Heart left ventricle (tissue), 16 donors: ENCODE results near the gene HIPK2. TPM values are rescaled to one million over a fixed set of nuclear protein-coding genes. Genes with fewer than 3 reads are reported as not detected.

Experiments
- ATAC-seq, 4 donors: fragments of 200-7000 bp; cut with Tn5 transposase; one replicate each; pipeline ENCODE4 v1.9.1; 2020 to 2022; ENCODE audit warnings: moderate library complexity in 4 of 4, mild to moderate bottlenecking in 3 of 4, moderate number of reproducible peaks in 1 of 4
- DNase-seq, 5 donors: peaks; one replicate each; pipeline ENCODE4 v3.0.0-alpha.2; 2020
- H3K27ac ChIP-seq, 12 donors: fragments of 200-600 bp; sonication (generic) in 4 of 12; one replicate each; pipeline versions ENCODE4 v1.5.0 to v1.8.0; 2016 to 2022; ENCODE audit warnings: mild to moderate bottlenecking in 2 of 12
- H3K27me3 ChIP-seq, 9 donors: fragments of 200-600 bp; sonication (generic) in 2 of 9; one replicate each; pipeline versions ENCODE4 v1.5.1 to v1.8.0; 2016 to 2022; ENCODE audit warnings: mild to moderate bottlenecking in 3 of 9
- H3K36me3 ChIP-seq, 9 donors: fragments of 200-600 bp; sonication (generic) in 2 of 9; one replicate each; pipeline versions ENCODE4 v1.5.0 to v1.8.0; 2018 to 2022; ENCODE audit warnings: mild to moderate bottlenecking in 2 of 9
- H3K4me1 ChIP-seq, 12 donors: fragments of 200-600 bp; sonication (generic) in 4 of 12; one replicate each; pipeline versions ENCODE4 v1.5.0 to v1.8.0; 2016 to 2022; ENCODE audit warnings: mild to moderate bottlenecking in 3 of 12
- H3K4me3 ChIP-seq, 12 donors: fragments of 200-600 bp; sonication (generic) in 4 of 12; one replicate each; pipeline versions ENCODE4 v1.5.0 to v1.8.0; 2017 to 2022; ENCODE audit warnings: mild to moderate bottlenecking in 9 of 12, moderate library complexity in 4 of 12
- H3K9me3 ChIP-seq, 12 donors: fragments of 200-600 bp; sonication (generic) in 4 of 12; one replicate each; pipeline versions ENCODE4 v1.5.0 to v1.8.0; 2016 to 2022; ENCODE audit warnings: mild to moderate bottlenecking in 1 of 12
- POLR2A ChIP-seq, 2 donors: fragments of 450-650 bp; IDR thresholded peaks; one replicate each; pipeline ENCODE4 v1.6.1; 2017; ENCODE audit warnings: antibody characterized with exemption in 2 of 2, mild to moderate bottlenecking in 2 of 2, moderate library complexity in 2 of 2
- WGBS, 4 donors: extraction: QIAGEN DNeasy Blood & Tissue Kit in 2 of 4; methylation state at CpG; one replicate each; pipeline versions ENCODE4 v1.1.5 to v1.1.7; 2013 to 2018; 5-methylcytosine and 5-hydroxymethylcytosine counted together
- intact Hi-C, 10 donors: fragments of 100-400 bp; cut with DNase I; formaldehyde crosslinking; loops; one replicate each; pipeline versions ENCODE4 v1.11.1 to v1.14.2; 2022
- polyA plus RNA-seq, 2 donors: library from polyadenylated mRNA; stranded (reverse); fragments of 200-250 nt; gene quantifications; one replicate each; pipeline ENCODE4 v1.2.3, GENCODE V29; 2013
- total RNA-seq, 9 donors: library from RNA; depleted of rRNA in 2 of 9; stranded (reverse); fragments of >200 nt in 2 of 9; fragmentation: NEBNext Ultra II Directional in 3 of 9; extraction: Animal tissue kit (Norgen Biotek cat#: 25700) in 3 of 9; gene quantifications; one replicate each; pipeline versions ENCODE4 v1.1.0 to v1.2.4, GENCODE V29; 2016 to 2023
- TF ChIP-seq, protein P1 (sequence below), 12 donors: fragments of 200-600 bp; sonication (generic) in 4 of 12; IDR thresholded peaks; one replicate each; pipeline versions ENCODE4 v1.5.0 to v1.8.0; 2018 to 2022; ENCODE audit warnings: antibody characterized with exemption in 12 of 12, mild to moderate bottlenecking in 5 of 12
- donor health status: ischemic (EF 13 %, LVEDD 7.1; RV severe dilation, severe dysfunction).
- donor health status: healthy with polysubstance abuse.
- donor health status: DM: no; HTN: yes; CAD: no.
- donor health status: DM: no; HTN: no; CAD: no.
- donor health status: ischemic (EF 25% LVEDD 6.9; RV normal size, moderate dysfunction).
- donor health status: ischemic (EF 25% LVEDD 5.7; RV mildly dilated, moderate dysfunction).
- donor health status: healthy.
- donor health status: DM: yes; HTN: yes; CAD: no.
- donor health status: ischemic (EF 35%, LVEDD 5.7; RV mildly dilated, moderate dysfunction).
- donor health status: nonischemic (EF 11% LVEDD 7.7; RV severe dilation, severe dysfunction).
- donor health status: DM: yes; HTN: yes; CAD: no.
- donor health status: PGD.
- donor health status: ischemic (EF 29% LVEDD 5.4; RV normal size, mild dysfunction).
- donor health status: nonischemic (EF 23%, LVEDD 6.1; RV moderate dilation, normal function).

The HIPK2 gene
- total and polyA plus RNA-seq, 11 donors = 43.2 to 244 (median 143) TPM

DNA sequence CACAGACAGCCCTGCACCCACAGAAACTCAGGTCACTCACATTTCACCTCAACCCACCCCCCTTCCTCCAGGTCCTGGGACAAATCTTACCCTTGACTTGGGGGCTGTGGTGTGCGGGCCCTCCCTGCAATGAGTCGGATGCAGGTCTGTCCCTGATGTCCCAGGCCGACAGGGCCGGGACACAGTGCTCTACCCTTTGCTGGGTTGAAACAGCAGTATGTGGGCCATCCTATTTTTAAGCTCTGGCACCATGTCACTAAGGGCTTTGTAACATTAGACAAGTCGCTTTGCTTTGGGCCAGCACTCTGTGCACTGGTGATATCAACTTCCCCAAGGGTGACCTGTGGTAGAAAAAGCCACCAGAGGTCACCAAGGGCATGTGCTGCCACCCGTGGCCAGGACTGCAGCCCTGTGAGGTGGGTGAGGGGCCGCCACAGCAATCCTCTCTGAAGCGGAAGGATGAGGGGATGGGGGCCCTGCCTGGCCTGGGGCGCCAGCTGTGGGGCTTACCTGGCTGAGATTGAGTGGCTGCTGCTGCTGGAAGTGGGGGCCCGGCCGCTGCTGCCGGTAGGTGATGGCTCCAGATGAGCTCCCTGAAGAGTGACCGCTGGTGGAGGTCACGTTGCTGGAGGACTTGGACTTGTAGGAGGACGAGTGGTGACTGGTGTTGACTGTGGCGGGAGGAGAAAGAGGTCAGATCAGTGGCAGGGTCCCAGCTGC is 203.0 kb downstream of the HIPK2 start:
- DNase-seq = peak in 4 of 5 donors; percentile 36 to 78 (median 56)
- no peaks in the 10 kb centered on the region for H3K27me3 ChIP-seq
- peak overlapping the region in 11 of 12 donors; percentile 43 to 85 (median 73) for H3K27ac ChIP-seq
- peaks cover 0 to 15% (median 3%) of the 10 kb centered on the region in 12 donors for H3K4me1 ChIP-seq
- TF ChIP-seq POLR2A (IDR thresholded peaks at IDR 0.05) = no peak
- TF ChIP-seq, protein P1, sequence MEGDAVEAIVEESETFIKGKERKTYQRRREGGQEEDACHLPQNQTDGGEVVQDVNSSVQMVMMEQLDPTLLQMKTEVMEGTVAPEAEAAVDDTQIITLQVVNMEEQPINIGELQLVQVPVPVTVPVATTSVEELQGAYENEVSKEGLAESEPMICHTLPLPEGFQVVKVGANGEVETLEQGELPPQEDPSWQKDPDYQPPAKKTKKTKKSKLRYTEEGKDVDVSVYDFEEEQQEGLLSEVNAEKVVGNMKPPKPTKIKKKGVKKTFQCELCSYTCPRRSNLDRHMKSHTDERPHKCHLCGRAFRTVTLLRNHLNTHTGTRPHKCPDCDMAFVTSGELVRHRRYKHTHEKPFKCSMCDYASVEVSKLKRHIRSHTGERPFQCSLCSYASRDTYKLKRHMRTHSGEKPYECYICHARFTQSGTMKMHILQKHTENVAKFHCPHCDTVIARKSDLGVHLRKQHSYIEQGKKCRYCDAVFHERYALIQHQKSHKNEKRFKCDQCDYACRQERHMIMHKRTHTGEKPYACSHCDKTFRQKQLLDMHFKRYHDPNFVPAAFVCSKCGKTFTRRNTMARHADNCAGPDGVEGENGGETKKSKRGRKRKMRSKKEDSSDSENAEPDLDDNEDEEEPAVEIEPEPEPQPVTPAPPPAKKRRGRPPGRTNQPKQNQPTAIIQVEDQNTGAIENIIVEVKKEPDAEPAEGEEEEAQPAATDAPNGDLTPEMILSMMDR (IDR thresholded peaks at IDR 0.05) = no peak
- peak; percentile 93 to 96 (median 94) for ATAC-seq
- WGBS, 4 donors = 67 to 80% (median 77%) methylated on average over 11 to 16 of the region's 16 CpGs
- no peaks in the 10 kb centered on the region for H3K9me3 ChIP-seq
- peaks cover 0 to 87% (median 72%) of the 10 kb centered on the region in 9 donors for H3K36me3 ChIP-seq
- intact Hi-C loops = no loop called here
- H3K4me3 ChIP-seq = no peak overlapping the region

DNA sequence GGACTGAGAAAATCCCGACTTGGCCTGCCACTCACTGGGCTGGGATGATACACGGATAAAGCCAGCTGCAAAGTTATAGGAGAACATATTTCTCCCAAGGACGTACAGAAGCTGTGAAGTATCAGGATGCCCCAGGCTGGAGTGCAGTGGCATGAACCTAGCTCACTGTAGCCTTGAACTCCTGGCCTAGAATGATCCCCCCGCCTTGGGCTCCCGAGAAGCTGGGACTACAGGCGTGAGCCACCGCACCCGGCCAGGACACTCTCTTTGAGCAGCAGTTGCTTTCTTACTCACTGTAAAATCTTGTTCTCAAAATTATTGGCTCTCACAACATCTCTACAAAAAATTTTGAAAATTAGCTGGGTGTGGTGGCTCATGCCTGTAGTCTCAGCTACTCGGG is 203.9 kb downstream of the HIPK2 start:
- Histone ChIP-seq H3K4me3 (no peak overlapping the region), H3K4me1 (peaks cover 0 to 15% (median 3%) of the 10 kb centered on the region in 12 donors), H3K27ac (peak overlapping the region in 11 of 12 donors; percentile 43 to 85 (median 73)), H3K27me3 (no peaks in the 10 kb centered on the region), H3K9me3 (no peaks in the 10 kb centered on the region), H3K36me3 (peaks cover 0 to 79% (median 69%) of the 10 kb centered on the region in 9 donors)
- no peak for TF ChIP-seq POLR2A (IDR thresholded peaks at IDR 0.05)
- TF ChIP-seq, protein P1 (IDR thresholded peaks at IDR 0.05) = no peak
- no peak for DNase-seq
- ATAC-seq = no peak
- intact Hi-C loops = no loop called here
- WGBS, 4 donors = 94 to 97% (median 95%) methylated on average over 9 of the region's 9 CpGs

DNA sequence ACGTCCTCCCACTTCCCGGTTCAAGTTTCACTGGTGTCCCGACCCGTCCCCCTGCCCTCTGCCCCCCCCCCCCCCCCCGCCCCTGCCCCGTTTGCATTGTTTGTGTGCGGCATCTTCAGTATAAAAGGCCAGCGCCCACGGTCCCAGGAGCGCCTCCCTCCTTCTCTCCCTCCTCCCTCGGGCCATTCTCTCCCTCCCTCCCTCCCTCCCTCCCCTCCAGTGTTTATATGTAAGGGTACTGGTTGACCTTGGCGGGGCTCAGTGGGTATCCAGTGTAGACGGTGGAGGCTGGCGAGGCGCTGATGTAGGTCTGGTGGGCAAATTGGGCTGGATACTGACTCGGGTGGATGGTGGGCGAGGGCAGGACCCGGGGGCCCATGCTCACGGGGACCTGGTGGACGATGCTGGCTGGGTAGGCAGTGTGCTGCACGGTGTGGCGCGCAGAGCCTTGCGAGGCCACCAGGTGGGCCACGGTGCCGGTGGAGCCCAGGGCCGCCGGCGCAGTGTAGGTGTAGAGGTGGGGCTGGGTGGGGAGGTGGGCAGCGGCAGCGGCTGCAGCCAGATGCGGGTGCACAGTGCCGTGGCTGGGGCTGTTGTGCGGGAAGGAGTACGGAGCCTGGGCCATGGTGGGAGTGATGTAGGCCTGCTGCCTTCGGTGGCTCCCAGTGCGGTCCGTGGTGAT is 205.0 kb downstream of the HIPK2 start:
- H3K36me3 ChIP-seq = peaks cover 0 to 77% (median 64%) of the 10 kb centered on the region in 9 donors
- H3K27me3 ChIP-seq = no peaks in the 10 kb centered on the region
- DNase-seq (no peak), ATAC-seq (no peak)
- no peaks in the 10 kb centered on the region for H3K9me3 ChIP-seq
- TF ChIP-seq POLR2A (IDR thresholded peaks at IDR 0.05) = no peak
- TF ChIP-seq, protein P1 (IDR thresholded peaks at IDR 0.05) = no peak
- peaks cover 0 to 15% (median 3%) of the 10 kb centered on the region in 12 donors for H3K4me1 ChIP-seq
- WGBS, 4 donors = 89 to 93% (median 91%) methylated on average over 28 to 38 of the region's 38 CpGs
- intact Hi-C loops = no loop called here
- no peak overlapping the region for H3K27ac ChIP-seq
- H3K4me3 ChIP-seq = no peak overlapping the region

DNA sequence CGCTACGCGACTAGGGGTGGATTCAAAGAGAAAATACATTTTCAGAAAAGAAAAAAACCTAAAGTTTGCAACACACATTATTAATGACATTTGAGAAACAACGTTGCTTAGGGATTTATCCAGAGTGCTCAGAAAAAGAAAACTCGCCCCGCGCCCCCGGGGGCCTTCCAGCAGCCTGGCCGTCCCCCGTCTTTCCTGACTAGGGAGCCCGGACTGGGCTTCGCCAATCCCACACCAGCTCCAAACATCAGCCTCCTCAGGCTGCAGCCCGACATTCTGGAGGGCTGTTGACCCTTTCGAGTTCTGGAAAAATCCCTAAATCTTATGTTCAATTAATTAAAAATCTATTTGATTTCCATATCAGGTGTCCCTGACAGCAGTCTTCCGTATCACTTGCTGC is 205.7 kb downstream of the HIPK2 start:
- Histone ChIP-seq H3K36me3 (peaks cover 0 to 73% (median 57%) of the 10 kb centered on the region in 9 donors), H3K27ac (no peak overlapping the region), H3K4me1 (peaks cover 0 to 15% (median 3%) of the 10 kb centered on the region in 12 donors), H3K9me3 (no peaks in the 10 kb centered on the region), H3K27me3 (no peaks in the 10 kb centered on the region), H3K4me3 (no peak overlapping the region)
- no peak for ATAC-seq
- intact Hi-C loops = no loop called here
- TF ChIP-seq POLR2A (IDR thresholded peaks at IDR 0.05) = no peak
- DNase-seq = no peak
- 94 to 97% (median 96%) methylated on average over 15 of the region's 15 CpGs for WGBS, 4 donors
